Measurements from ENCODE around the gene B3GLCT. TPM values are rescaled to one million over a fixed set of nuclear protein-coding genes. Genes with fewer than 3 reads are reported as not detected.

The B3GLCT gene
- total RNA-seq, 1 donor from 2014 or later: 8.2 TPM

- H3K9me3 Mint-ChIP-seq (ENCODE audit: unreplicated experiment): no peaks in the 10 kb centered on the region
- H3K27ac Mint-ChIP-seq (ENCODE audit: unreplicated experiment): no peak overlapping the region
- H3K27me3 Mint-ChIP-seq (ENCODE audit: unreplicated experiment): no peaks in the 10 kb centered on the region
- H3K36me3 Mint-ChIP-seq (ENCODE audit: unreplicated experiment): no peaks in the 10 kb centered on the region
- H3K4me3 Mint-ChIP-seq (ENCODE audit: unreplicated experiment): no peak overlapping the region
- H3K4me1 Mint-ChIP-seq (ENCODE audit: unreplicated experiment): peaks cover 2% of the 10 kb centered on the region
- no peak for TF ChIP-seq CTCF (IDR thresholded peaks at IDR 0.05)
- DNase-seq (ENCODE audit: extremely low spot score, unreplicated experiment): no peak
Measured at GRCh38 chr13:31224174-31224669, 24.4 kb downstream of the B3GLCT start.

GRCh38 chr13:31224963-31225559 is 25.3 kb downstream of the B3GLCT start:
- Mint-ChIP-seq H3K36me3 (ENCODE audit: unreplicated experiment) (no peaks in the 10 kb centered on the region), H3K27ac (ENCODE audit: unreplicated experiment) (no peak overlapping the region), H3K4me1 (ENCODE audit: unreplicated experiment) (peaks cover 2% of the 10 kb centered on the region), H3K4me3 (ENCODE audit: unreplicated experiment) (no peak overlapping the region), H3K27me3 (ENCODE audit: unreplicated experiment) (no peaks in the 10 kb centered on the region), H3K9me3 (ENCODE audit: unreplicated experiment) (no peaks in the 10 kb centered on the region)
- TF ChIP-seq CTCF (IDR thresholded peaks at IDR 0.05): no peak
- no peak for DNase-seq (ENCODE audit: extremely low spot score, unreplicated experiment)

- no peak for TF ChIP-seq CTCF (IDR thresholded peaks at IDR 0.05)
- Mint-ChIP-seq H3K9me3 (ENCODE audit: unreplicated experiment) (no peaks in the 10 kb centered on the region), H3K36me3 (ENCODE audit: unreplicated experiment) (no peaks in the 10 kb centered on the region), H3K27me3 (ENCODE audit: unreplicated experiment) (no peaks in the 10 kb centered on the region), H3K27ac (ENCODE audit: unreplicated experiment) (no peak overlapping the region), H3K4me3 (ENCODE audit: unreplicated experiment) (no peak overlapping the region), H3K4me1 (ENCODE audit: unreplicated experiment) (peaks cover 2% of the 10 kb centered on the region)
- DNase-seq (ENCODE audit: extremely low spot score, unreplicated experiment): no peak
Measured at GRCh38 chr13:31225998-31226675, 26.4 kb downstream of the B3GLCT start.

GRCh38 chr13:31227063-31227462 is 27.3 kb downstream of the B3GLCT start:
- no peak overlapping the region for H3K4me3 Mint-ChIP-seq (ENCODE audit: unreplicated experiment)
- TF ChIP-seq CTCF (IDR thresholded peaks at IDR 0.05): no peak
- no peaks in the 10 kb centered on the region for H3K9me3 Mint-ChIP-seq (ENCODE audit: unreplicated experiment)
- no peak overlapping the region for H3K27ac Mint-ChIP-seq (ENCODE audit: unreplicated experiment)
- H3K4me1 Mint-ChIP-seq (ENCODE audit: unreplicated experiment): peaks cover 2% of the 10 kb centered on the region
- H3K27me3 Mint-ChIP-seq (ENCODE audit: unreplicated experiment): no peaks in the 10 kb centered on the region
- no peaks in the 10 kb centered on the region for H3K36me3 Mint-ChIP-seq (ENCODE audit: unreplicated experiment)
- DNase-seq (ENCODE audit: extremely low spot score, unreplicated experiment): no peak

- no peak for DNase-seq (ENCODE audit: extremely low spot score, unreplicated experiment)
- Mint-ChIP-seq H3K9me3 (ENCODE audit: unreplicated experiment) (no peaks in the 10 kb centered on the region), H3K36me3 (ENCODE audit: unreplicated experiment) (no peaks in the 10 kb centered on the region), H3K4me1 (ENCODE audit: unreplicated experiment) (peaks cover 2% of the 10 kb centered on the region), H3K4me3 (ENCODE audit: unreplicated experiment) (no peak overlapping the region), H3K27me3 (ENCODE audit: unreplicated experiment) (no peaks in the 10 kb centered on the region), H3K27ac (ENCODE audit: unreplicated experiment) (no peak overlapping the region)
- no peak for TF ChIP-seq CTCF (IDR thresholded peaks at IDR 0.05)
Measured at GRCh38 chr13:31227870-31228269, 28.1 kb downstream of the B3GLCT start.
